Ishikawa (cell line): Measurements from ENCODE around the gene LRP1-AS.

ENCODE experiments used
- EP300 ChIP-seq: IDR thresholded peaks from 2 replicates; pipeline ENCODE4 v1.6.1; 2012; ENCODE audit warnings: borderline replicate concordance
- RAD21 ChIP-seq: IDR thresholded peaks from 2 replicates; pipeline ENCODE4 v1.6.1; 2012; ENCODE audit warnings: low read depth
- TAF1 ChIP-seq: IDR thresholded peaks from 2 replicates; pipeline ENCODE4 v1.6.1; 2012; ENCODE audit warnings: low read depth, mild to moderate bottlenecking
- TF ChIP-seq, protein P1 (sequence below): IDR thresholded peaks from 2 replicates; pipeline ENCODE4 v1.6.1; 2012

DNA sequence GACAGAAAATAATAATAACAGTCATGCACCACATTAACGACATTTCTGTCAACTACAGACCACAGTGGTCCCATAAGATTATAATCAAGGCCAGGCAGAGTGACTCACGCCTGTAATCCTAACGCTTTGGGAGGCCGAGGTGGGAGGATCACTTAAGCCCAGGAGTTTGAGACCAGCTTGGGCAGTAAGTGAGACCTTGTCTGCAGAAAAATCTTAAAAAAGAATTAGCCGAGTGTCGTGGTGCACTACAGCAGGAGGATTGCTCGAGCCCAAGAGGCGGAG lies 49.9 kb downstream of the LRP1-AS start:
- TF ChIP-seq RAD21 (no peak), EP300 (no peak), TAF1 (no peak)
- TF ChIP-seq, protein P1, sequence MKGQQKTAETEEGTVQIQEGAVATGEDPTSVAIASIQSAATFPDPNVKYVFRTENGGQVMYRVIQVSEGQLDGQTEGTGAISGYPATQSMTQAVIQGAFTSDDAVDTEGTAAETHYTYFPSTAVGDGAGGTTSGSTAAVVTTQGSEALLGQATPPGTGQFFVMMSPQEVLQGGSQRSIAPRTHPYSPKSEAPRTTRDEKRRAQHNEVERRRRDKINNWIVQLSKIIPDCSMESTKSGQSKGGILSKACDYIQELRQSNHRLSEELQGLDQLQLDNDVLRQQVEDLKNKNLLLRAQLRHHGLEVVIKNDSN, result no peak
